NCI-H146 treated with DMSO at 0.1 percent for 48 hours (cell line): Measurements from ENCODE around the gene ZSWIM9.
A peak's percentile ranks its signal among the peaks of the same experiment; 100 is the strongest.

Experiments
- DNase-seq: peaks from one replicate; lab custom pipeline; 2025; ENCODE audit not compliant: unreplicated experiment; lab: John Stamatoyannopoulos, UW

Gene ZSWIM9

DNA sequence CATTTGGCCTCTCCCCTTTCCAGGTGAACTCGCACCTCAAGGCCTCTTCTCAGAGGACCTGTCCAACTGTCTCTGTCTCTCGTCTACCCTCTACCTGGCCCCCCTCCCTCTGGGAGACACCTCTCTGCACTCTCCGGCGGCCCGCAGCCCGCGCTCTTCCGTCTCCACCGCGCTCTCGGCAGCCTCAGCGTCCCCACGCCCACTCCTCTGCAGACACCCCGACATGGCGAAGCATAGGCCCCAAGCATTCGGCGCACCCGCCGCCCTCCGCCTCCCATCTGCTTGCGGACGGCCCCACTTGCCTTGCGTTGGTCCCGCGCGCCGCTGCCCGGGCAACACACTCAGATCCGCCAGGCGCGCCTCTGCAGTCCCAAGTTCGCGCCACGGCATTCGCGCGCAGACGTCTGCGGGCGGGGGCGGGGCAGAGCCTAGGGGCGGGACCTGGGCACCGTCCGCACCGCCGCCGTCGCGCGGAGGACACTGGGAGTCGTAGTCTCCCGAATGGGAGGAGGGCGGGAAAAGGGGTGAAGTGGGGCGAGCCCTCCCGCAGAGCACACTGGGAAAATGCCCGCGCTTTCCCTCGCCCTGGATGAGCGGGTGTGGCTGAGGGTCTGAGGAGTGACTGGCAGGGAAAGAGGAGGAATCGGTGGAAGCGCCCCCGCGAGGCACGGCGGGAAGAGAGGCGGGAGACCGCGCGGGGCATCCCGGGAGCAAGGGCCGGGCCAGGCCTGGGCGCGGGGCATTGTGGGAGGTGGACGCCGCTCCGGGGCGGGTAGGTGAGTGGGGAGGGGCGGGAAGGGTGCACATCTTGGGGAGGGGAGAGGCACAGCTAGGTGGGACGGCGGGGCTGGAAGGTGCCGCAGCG lies at the start of gene ZSWIM9, which contains the start of gene LIG1:
Gene ZSWIM9, plus strand, starts transcription at position 742 of the 865 bp plus-strand sequence. CDS start 1,123 bp downstream, outside the sequence.
Gene LIG1, minus strand, starts transcription at position 406 of the 865 bp plus-strand sequence. CDS start 4,778 bp downstream, outside the sequence.
- DNase-seq: peak; percentile 93

DNA sequence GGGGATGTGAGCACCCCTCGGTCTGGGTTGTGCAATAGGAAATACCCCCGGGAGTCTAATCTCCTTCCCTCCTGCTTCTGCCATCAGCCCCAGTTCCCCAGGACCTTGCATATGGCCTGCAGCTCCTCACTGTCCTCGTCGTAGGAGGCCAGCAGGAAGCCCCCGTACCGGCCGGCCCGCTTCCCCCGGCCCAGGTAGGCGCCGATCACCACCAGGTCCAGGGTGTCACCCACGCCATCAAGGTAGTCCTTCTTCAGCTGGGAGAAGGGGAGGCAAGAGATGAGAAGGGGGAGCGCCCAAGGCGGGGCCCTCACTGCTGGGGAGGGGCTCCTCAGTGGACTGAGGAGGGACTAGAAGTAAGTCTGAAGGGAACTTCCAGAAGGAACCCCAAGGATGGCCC lies 49.4 kb upstream of the ZSWIM9 start:
- DNase-seq: no peak

GRCh38 chr19:48121909-48122371 lies 48.5 kb upstream of the ZSWIM9 start:
- no peak for DNase-seq

DNA sequence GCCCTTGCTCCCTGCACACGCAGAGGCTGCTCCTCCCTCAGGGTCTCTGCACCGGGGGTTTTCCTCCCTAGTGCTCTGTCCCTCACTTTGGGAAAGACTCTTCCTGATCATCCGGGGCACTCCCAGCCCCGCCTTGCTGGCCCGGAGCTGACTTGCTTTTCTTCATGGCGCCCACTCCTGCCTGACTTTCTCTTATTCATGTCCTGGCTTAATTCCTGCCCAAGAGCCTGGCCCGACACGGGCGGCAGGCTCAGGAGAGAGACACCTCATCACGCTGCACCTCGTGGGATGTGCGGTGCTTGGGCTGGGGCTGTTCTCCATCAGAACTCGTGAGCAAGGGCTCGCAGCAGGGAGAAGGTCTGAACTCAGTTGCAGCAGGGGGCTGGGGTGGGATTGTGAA lies 48.1 kb upstream of the ZSWIM9 start:
- DNase-seq: no peak

GRCh38 chr19:48123907-48124651 lies 46.4 kb upstream of the ZSWIM9 start:
- no peak for DNase-seq

DNA sequence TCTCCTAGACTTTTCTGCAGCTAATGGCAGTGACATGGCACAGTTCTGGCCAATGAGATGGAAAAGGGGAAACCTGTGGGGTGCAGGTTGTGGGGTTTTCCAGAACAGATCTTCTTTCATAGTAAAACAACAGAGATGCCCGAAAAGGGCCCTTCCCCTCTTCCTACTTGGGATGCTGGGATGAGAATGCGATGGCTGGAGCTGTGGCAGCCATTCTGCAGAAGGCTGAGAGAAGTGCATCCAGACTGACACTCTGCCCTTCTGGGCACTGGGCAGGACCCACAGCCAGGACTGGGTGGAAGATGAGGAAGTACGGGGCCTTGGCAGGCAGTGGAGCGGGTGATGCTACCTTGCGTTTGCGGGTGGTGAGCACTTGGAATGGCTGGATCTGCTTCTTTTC lies 42.9 kb upstream of the ZSWIM9 start:
- DNase-seq: no peak

DNA sequence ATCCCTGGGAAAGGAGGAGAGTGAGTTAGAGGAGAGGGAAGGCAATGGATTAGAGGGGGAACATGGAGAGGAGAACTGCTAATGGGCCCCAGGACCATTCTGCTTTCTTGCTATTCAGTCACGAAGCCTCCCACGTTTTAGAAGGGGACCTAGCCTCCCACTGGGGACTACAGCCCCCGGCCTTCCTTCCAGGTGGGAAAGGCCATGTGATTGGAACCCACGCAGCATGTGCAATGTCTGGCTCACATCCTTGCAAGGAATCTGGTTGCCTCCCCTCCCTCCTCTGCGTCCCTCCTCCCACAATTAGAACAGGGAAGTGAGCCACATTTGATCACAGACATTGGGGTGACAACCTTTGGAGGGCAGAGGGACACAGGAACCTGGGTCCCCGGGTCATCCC lies 37.4 kb upstream of the ZSWIM9 start:
- no peak for DNase-seq

GRCh38 chr19:48135411-48135810 lies 35.1 kb upstream of the ZSWIM9 start:
- no peak for DNase-seq

DNA sequence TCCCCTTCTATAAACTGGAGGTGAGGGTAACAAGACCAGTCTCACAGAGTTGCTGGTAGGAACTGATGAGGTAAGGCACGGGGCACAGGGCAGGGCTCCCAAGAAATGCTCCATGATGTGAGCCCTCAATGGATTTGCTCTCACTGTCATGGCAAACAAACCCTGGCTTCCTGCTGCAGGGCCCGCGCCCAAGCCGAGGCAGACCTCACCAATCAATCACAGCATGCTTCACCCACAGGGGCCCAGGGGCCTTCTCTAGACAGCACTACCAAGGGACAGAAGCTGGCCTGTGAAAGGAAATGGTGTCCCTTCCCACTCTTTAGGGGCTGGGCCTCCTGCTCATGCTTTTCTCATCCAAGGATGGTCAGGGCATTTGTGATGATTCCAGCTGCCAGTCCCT lies 33.9 kb upstream of the ZSWIM9 start:
- no peak for DNase-seq

- DNase-seq: no peak
Measured at GRCh38 chr19:48137411-48137810, 33.1 kb upstream of the ZSWIM9 start.

DNA sequence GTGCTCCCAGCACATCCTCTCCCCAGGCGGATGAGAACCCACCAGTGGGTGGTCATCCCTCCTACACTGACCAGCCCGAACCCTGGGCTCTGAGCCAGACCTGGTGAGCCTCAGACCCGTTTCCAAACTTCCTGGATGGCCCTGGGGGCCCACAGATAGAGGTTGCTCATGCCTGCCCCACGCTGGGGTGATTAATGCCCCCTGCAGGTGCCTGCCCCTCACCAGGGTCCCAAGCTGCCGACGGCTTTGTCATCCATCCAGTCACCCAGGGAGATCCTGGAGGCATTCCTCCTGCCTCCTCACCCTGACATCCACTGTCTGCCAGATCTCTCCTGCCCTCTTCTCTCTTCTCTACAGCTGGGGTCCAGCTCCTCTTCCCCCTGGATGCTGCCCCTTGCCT lies 31.4 kb upstream of the ZSWIM9 start:
- DNase-seq: no peak

DNA sequence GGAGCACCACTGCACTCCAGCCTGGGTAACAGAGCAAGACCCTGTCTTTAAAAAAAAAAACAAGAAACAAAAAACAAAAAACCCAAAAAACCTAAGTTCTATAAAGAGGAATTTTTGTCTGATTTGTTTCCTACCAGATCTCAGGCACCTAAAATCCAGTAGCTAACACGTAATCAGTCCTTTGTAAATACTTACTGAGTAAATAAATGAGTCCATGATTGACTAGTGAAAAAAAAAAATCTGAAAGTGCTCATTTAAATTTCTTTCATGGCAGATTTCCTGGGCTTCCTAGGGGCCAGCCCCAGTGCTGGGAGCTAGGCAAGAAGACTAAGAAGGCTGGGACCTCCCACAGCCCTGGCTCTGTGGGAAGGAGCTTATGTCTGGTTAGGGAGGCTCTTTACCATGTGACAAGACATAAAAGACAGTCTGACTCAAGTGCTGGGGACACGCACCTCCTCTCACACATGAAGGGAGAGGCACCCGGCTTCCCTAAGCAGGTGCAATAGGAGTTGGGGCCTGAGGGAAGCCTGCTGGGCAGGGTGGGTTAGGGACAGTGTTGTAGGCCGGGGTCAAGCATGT lies 22.8 kb upstream of the ZSWIM9 start:
- no peak for DNase-seq

DNA sequence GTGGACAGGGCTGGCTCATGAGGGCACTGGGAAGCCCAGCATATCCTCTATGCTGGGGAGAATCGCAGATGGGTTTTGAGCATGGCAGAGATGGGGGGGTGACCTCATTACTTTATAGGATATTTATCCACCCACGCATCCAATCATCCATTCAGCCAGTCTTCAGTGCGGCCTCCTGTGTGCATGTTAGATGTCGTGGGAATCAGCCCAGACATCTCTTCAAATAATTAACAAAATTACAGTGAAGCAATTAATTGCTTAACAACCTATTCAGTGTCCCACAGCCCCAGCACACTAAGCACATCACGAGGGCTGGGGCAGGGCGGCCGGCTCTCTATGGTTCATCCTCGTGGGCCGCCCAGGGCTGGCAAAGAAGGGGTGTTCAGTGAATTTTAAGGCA lies 21.9 kb upstream of the ZSWIM9 start:
- no peak for DNase-seq

- no peak for DNase-seq
Measured at GRCh38 chr19:48149430-48149829, 21.1 kb upstream of the ZSWIM9 start.

DNA sequence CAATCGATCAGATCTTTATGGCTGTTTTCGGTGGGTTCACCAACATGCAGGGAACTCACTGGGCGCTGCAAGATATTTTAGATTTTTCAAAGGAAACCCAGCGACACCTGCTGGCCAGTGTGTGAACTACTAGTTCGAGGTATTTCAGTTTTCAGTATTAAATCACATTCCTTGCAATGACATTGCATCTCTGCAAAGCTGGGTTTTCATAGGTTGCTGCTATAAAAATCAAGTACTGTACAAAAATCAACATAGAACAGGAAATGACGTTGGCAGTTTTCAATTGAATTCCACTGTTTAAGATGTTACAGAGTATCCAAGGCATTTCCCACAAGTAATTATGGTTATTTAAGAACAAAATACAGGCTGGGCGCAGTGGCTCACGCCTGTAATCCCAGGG lies 17.9 kb upstream of the ZSWIM9 start:
- peak; percentile 42 for DNase-seq

DNA sequence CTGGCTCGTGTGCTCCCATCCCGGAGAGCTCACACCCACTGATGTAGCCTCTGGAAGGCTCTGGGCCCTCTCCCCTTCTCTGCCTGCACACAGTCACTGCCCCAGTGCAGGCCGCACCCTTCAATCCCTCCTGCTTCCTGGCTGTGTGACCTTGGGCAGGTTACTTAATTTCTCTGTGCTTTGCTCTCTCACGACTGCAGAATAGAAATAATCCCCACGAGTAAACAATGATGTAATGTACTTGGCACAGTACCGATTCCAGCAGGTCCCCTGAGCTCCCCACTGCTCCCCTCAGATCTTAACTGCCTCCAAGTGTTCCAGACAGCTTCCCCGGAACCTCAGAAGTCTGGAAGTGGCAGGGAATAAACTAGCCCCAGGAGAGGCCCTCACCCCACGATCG lies 16.5 kb upstream of the ZSWIM9 start:
- DNase-seq: no peak

GRCh38 chr19:48158210-48158790 lies 12.2 kb upstream of the ZSWIM9 start:
- DNase-seq: no peak

- DNase-seq: no peak
Measured at GRCh38 chr19:48168689-48169088, 1.8 kb upstream of the ZSWIM9 start.

DNA sequence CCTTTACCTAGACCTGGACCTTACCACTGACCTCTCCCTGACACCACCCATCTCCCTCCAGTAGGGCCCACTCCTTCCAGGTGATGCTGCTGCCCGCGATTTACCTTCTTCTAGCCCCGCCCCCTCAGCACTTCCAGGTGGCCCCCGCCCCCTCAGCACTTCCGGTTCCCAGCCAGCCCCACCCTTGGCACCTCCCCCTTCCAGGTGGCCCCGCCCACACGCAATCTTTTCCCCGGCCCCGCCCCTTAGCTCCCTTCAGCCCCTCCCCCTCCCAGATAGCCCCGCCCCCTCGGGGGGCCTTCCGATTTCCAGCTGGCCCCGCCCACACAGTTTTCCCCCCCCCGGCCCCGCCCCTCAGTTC lies 922 bp upstream of the ZSWIM9 start:
- DNase-seq: peak; percentile 81

GRCh38 chr19:48170817-48171347 lies 402 bp downstream of the ZSWIM9 start:
- DNase-seq: peak; percentile 55

DNA sequence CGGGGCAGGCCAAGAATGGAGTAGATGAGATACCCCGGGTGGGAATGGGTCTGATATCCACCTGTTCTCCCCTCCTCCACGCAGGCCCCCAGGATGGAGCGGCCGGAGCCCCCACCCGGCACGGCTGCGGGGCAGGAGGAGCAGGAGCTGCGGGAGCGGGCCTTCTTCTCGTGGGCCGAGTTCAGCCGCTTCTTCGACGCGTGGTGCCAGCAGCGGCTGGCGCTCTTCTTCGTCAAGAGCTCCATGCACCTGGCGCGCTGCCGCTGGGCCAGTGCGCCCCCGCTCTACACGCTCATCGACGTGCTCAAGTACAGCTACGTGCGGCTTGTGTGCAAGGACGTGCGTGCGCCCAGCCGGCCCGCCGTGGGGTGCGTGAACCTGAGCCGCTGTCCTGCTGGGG lies 1.2 kb downstream of the ZSWIM9 start:
- no peak for DNase-seq
